HG02642 (cell line): ENCODE data around the gene TMEM248.
"Not testable (repeated sequence)": the region's sequence is repeated elsewhere in the genome, so short reads cannot be mapped to it uniquely, and the experiment has no call there.

Experiments
- ATAC-seq: cut with Tn5 transposase; IDR thresholded peaks from one replicate; pipeline ENCODE4 v1.9.1; 2021; ENCODE audit warnings: mild to moderate bottlenecking; ENCODE audit not compliant: unreplicated experiment, poor library complexity

The TMEM248 gene, protein sequence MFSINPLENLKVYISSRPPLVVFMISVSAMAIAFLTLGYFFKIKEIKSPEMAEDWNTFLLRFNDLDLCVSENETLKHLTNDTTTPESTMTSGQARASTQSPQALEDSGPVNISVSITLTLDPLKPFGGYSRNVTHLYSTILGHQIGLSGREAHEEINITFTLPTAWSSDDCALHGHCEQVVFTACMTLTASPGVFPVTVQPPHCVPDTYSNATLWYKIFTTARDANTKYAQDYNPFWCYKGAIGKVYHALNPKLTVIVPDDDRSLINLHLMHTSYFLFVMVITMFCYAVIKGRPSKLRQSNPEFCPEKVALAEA

GRCh38 chr7:66920769-66921395 is at the start of gene TMEM248:
TSS of gene TMEM248 (plus strand) at chr7:66921225. CDS start at chr7:66941866, 20,641 bp downstream.
- peak; percentile 91 for ATAC-seq

DNA sequence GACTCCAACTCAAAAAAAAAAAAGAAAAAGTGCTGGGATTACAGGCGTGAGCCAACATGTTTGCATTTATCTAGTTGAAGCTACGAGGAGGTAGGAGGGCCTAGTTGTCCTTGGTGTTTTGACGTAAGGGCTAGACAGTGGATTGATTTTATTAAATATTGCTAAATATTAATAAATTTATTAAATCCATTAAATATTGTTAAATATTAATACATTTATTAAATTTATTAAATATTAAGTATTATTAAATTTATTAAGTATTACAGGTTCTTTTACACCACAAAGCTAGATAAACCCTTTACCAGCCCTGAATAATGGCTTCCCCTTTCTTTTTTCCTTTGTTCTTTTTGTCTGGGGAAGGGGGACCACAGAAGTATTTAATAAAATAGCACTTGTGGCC is 47.5 kb upstream of the TMEM248 start:
- no peak for ATAC-seq

GRCh38 chr7:66877577-66878300 is 43.3 kb upstream of the TMEM248 start:
- peak; percentile 89 for ATAC-seq

DNA sequence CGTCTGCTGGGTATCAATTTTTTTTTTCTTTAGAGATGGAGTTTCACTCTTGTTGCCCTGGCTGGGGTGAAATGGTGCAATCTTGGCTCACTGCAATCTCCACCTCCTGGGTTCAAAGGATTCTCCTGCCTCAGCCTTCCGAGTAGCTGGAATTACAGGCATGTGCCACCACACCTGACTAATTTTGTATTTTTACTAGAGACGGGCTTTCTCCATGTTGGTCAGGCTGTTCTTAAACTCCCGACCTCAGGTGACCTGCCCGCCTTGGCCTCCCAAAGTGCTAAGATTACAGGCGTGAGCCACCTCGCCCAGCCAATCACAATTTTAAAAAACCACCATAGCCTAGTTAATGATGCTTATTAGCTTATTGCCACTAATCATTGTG is 42.7 kb upstream of the TMEM248 start:
- ATAC-seq: not testable (repeated sequence)

DNA sequence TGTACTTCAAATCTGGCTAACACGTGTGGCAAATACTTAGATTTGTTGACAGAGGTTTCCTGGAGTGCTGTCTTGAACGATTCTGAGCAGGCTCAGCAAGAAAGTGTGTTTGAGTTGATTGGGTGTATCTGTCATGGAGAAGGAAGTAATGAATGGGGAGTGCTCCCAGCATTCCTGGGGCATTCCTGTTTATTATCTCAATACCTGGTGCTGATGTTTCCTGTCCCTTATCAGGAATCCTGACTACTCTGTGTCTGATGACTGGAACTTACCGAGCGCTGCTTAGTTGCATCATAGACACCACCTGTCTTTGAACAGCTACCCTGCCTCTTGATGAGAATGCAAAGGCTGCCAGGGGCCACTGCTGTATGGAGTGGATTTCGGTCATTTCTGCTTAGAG is 41.0 kb upstream of the TMEM248 start:
- no peak for ATAC-seq

- not testable (repeated sequence) for ATAC-seq
Measured at GRCh38 chr7:66880577-66880976, 40.4 kb upstream of the TMEM248 start.

- ATAC-seq: no peak
Measured at GRCh38 chr7:66883716-66884115, 37.3 kb upstream of the TMEM248 start.

DNA sequence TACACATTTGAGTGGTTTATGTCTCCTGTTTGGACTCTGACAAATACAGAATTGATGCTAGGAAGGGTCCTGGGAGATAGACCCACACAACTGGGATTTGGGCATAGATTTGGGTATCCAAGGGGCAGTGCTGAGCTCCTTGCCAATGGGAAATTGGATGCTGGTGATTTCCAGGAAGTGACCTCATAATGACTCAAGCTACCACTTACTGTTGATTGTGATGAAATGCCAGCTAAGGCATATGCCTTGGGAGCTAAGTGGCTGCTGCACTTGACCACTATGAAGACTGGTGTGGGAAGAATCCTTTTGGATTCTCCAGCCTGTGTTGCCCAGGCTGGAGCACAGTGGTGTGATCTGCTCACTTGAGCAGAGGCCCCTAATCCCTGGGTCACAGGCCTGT is 36.5 kb upstream of the TMEM248 start:
- not testable (repeated sequence) for ATAC-seq

GRCh38 chr7:66886152-66886551 is 34.9 kb upstream of the TMEM248 start:
- peak; percentile 66 for ATAC-seq

DNA sequence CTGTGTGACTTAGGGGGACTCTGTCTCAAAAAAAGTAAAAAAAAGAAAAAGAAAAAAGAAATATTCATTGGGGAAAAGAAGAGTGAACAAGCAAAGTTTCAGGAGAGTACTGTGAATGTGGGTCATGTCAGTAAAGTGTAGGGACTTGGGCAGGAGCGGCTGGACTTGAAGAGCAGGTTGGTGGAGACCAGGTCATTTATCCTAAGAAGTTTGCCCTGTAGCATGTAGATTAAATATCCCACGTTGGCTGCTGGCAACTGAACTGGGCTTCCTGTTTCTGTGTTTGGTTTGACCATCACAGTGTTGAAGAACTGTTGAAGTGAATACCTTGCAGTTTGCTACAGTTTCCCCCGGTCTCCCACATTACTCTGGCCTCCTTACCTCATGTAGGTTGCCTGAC is 32.8 kb upstream of the TMEM248 start:
- ATAC-seq: not testable (repeated sequence)

- no peak for ATAC-seq
Measured at GRCh38 chr7:66894463-66895080, 26.5 kb upstream of the TMEM248 start.

DNA sequence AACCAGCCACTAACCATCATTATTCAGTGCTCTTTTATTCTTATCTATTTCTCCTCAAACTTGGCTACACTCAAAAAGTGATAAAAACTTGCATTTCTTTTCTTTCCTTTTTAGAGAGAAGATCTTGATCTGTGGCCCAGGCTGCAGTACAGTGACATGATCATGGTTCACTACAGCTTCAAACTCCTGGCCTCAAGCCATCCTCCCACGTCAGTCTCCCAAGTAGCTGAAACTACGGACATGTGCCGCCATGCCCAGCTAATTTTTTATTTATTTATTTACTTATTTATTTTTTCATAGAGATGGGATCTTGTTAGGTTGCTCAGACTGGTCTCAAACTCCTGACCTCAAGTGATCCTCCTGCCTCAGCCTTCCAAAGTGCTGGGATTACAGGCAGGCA is 24.6 kb upstream of the TMEM248 start:
- ATAC-seq: no peak

DNA sequence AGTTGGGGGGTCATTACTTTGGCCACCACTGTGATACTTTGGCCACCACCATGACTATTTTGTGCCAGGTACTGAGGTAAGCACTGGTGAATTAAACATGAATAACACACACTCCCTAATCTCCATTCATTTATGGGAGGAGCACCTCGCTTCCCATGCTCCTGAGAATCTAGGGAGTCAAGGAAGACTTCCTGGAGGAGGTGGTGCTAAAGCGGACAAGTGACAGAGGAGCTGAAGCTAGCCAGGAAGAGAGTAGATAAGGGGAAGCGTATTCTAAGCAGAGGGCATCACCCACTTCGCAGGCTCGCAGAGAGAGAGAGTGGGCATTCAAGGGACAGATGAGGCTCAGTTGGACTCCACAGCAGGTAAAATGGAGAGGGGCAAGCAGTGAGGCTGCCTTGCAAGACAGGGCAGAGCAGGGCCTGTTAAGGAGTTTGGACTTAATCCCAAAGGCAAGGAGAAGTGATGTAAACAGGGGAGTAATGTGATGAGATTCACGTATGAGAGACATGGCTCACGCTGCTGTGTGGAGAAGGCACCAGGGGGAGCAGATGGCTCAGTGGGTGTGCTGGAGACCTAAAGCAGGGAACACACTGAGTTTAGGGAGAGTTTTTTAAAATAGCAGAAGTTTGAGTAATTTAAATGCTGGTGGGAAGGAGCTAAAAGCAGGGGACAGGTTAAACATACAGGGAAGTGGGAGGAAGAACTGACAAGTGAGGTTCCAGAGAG is 21.3 kb upstream of the TMEM248 start:
- ATAC-seq: no peak

DNA sequence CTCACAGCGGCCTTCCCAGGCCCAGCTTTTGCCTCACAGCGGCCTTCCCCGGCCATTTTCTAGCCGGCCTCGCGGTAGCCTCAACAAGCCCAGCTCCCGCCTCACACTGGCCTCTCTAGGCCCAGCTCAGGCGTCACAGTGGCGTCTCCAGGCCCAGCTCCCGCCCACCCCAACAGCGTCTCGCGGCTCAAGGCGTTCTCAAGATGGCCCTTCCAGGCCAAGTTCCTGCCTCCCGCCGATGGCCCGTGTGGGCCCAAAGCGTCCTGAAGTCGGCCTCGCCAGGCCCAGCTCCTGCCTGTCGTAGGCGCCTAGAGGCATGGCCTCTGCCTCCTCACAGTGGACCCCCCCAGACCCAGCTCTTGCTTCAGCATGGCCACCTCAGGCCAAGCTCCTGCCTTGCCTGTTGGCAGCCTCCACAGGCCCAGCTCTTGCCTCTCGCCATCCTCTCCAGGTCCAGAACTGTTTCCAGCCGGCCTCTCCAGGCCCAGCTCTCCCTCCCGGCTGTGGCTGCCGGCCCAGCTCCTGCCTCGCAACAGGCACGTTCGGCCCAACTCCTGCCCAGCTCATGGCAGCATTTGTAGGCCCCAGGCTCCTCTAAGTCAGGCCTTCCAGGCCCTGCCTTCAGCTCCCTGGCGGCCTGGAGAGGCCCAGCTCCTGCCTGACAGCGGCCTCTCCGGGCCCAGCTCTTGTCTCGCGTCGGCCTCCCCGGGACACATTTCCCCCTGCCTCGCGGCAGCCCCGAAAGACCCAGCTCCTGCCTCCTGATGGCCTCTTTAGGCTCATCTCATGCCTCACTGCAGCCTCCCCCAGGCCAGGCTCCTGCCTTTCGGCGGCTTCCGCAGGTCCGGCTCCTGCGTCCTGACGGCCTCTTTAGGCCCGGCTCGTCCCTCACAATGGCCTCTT is 18.8 kb upstream of the TMEM248 start:
- ATAC-seq: no peak

- ATAC-seq: no peak
Measured at GRCh38 chr7:66902844-66903180, 18.2 kb upstream of the TMEM248 start.

DNA sequence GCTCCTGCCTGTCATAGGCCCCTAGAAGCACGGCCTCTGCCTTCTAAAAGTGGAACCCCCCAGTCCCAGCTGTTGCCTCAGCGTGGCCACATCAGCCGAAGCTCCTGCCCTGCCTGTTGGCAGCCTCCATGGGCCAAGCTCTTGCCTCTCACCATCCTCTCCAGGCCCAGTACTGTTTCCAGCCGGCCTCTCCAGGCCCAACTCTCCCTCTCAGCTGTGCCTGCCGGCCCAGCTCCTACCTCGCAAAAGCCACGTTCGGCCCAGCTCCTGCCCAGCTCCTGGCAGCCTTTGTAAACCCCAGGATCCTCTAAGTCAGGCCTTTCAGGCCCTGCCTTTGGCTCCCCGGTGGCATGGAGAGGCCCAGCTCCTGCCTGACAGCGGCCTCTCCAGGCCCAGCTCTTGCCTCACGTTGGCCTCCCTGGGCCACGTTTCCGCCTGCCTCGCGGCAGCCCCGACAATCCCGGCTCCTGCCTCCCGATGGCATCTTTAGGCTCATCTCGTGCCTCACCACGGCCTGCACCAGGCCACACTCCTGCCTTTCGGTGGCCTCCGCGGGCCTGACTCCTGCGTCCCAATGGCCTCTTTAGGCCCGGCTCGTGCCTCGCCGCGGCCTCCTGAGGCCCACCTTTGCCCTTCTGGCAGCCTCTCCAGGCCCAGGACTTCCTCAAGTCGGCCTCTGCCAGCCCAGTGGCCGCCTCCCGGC is 17.5 kb upstream of the TMEM248 start:
- no peak for ATAC-seq

GRCh38 chr7:66904063-66904593 is 16.9 kb upstream of the TMEM248 start:
- ATAC-seq: no peak

- no peak for ATAC-seq
Measured at GRCh38 chr7:66905278-66905677, 15.7 kb upstream of the TMEM248 start.

DNA sequence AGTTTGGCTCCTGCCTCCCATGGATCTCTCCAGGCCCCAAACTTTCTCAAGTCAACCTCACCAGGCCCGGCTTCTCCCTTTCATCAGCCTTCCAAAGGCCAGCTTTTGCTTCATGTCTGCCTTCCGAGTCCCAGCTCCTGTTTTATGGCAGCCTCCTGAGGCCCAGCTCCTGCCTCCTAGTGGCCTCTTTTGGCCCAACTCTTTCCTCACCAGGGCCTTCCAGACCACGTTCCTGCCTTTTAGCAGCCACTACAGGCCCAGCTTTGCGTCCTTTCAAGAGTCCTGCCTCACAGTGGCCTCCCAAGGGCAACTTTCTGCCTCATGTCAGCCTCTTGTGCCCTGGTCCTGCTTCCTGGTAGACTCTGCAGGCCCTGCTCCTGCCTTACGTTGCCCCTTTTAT is 15.3 kb upstream of the TMEM248 start:
- no peak for ATAC-seq
